Stimulated activated CD4-positive, alpha-beta T cell treated with anti-CD3 and anti-CD28 coated beads, Interleukin-15, amount 100 ng/mL, for 24 hours (primary cell): ENCODE data around the gene GNAL.
"Not testable (repeated sequence)": the region's sequence is repeated elsewhere in the genome, so short reads cannot be mapped to it uniquely, and the experiment has no call there.

Experiments
- DNase-seq: peaks from one replicate; pipeline ENCODE4 v3.0.0-alpha.2; 2020

Gene GNAL

DNA sequence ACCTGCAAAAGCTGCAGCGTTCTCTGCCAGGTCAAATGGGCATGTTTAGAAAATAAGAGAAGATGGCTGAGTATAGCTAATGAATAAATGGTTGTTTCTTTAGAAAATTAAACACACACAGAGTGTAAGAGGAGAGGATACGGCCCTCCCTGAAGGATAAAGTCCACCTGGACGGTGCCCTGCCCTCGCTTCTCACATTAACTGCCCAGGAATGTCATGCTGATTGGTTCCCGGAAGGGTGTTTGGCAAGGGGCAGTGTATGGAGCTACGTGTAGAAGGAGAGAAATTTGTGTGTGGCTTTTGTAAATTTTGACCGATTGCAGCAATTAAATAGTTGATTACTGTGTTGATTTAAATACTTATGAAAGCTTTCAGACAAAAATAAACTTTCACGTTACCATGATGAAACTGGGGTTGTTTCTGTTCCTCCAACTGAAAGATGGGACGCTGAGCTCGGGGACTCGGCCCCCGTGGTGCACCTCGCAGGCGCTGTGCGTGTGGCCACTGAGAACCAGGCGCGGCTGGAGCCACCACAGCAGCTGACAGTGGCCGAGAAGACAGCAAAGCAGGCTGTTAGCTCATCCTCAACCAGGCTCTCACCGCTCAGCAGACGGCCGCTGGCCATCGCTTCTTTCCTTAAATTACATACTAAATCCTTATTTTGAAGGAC, 196.3 kb downstream of the GNAL start:
- no peak for DNase-seq

DNA sequence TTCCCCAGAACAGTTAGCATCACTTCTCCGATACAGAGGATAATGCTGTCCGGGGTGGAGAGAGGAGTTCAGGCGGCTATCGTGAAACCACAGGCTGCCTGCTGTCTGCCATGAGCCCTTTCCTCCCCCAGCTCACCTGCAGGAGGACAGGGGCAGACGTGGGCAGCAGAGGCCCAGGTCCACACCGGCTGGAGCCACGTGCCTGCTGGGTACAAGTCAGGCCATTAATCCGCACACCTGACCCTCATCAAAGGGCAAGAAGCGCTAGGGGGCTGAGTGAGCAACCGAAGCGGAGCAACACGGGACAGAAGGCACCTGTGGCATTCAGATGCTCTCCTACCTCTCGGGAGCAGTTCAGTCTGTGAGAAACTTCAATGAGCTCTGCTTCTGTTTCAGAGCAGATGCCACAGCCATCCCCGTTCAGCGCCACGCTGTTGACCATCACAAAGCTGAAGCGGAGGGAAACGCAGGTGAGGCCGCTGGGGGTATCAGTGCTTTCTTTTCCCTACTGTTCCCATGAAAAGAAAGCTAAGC, 197.6 kb downstream of the GNAL start:
- no peak for DNase-seq

GRCh38 chr18:11887328-11888128, 198.5 kb downstream of the GNAL start:
- DNase-seq = no peak

DNA sequence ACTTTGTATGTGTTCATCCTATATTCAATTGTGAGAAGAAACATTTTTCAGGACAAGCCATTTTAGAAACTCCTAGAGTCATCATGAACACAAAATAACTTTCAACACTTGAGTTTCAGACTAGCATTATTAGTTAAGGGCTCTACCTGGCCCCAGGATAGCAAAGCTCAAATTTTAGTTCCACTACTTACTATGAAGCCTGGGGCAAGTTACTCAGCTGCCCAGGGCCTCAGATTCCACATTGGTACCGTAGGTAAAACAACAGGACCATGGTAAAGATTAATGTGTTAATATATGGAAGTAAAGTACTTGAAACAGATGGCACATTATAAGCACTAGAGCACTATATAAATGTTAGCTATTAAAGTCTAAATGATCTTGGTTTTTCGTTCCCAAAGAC, 199.7 kb downstream of the GNAL start:
- DNase-seq = no peak

- no peak for DNase-seq
Measured at GRCh38 chr18:11889284-11889683, 200.2 kb downstream of the GNAL start.

- DNase-seq = no peak
Measured at GRCh38 chr18:11891737-11892136, 202.7 kb downstream of the GNAL start.

DNA sequence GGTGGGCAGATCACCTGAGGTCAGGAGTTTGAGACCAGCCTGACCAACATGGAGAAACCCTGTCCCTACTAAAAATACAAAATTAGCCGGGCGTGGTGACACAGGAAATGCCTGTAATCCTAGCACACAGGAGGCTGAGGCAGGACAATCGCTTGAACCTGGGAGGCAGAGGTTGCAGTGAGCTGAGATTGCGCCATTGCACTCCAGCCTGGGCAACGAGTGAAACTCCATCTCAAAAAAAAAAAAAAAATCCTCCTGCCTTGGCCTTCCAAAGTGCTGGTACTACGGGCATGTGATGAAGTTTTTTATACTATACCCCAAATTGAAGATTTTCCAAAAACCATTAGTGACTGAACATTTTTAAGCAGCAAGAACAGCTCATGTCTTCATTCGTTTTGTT, 203.4 kb downstream of the GNAL start:
- not testable (repeated sequence) for DNase-seq

- DNase-seq = no peak
Measured at GRCh38 chr18:11897781-11898180, 208.7 kb downstream of the GNAL start.

DNA sequence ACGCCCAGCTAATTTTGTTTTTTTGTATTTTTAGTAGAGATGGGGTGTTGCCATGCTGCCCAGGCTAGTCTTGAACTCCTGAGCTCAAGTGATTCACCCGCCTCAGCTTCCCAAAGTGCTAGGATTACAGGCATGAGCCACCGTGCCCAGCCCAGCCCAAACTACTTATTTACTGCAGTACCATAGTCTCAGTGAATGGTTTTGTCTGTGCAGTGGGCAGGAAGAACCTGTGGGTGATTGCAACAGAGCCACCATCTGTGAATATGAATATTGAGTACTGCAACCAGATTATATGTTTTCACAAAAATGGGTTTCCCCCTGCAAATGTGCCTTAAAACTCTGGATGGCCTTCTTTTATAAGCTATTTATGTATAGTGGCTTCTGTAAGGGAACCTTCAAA, 210.0 kb downstream of the GNAL start:
- DNase-seq = no peak

- no peak for DNase-seq
Measured at GRCh38 chr18:11901826-11902438, 212.9 kb downstream of the GNAL start.

DNA sequence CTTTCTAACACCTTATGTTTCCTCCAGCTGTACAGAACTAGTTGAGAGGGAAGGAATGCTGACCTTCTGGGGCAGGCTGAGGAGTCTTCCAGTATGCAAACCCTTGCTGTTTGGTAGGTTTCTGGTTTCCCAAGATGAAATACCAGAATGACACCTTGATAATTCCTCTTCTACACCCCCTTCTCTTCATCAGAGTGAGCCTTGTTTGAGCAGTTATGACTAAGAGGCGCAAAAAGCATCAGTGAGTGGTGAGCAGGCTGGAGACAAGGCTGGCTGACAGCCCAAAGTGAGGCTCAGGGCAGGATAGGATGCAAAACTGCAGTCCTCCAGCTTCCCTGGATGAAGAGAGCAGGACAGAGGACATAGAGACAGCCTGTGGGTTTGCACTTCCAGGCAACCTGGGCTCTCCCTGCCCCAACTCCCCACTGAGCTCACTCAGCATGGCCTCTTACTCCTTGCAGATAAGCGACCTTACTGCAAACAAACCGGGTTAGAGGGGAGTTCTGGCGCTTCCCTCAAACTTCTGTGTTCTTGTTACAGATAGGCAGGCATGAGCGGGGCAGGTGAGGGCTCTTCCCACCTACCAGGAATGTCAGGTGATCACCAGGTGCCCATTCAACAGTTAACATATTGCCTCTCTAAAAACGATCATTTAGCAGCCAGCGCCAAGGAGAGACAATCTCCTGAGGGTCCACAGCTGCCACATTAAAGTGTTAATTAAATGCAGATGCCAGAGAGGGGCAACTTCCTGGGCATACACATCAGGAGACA, 213.6 kb downstream of the GNAL start:
- DNase-seq = no peak

DNA sequence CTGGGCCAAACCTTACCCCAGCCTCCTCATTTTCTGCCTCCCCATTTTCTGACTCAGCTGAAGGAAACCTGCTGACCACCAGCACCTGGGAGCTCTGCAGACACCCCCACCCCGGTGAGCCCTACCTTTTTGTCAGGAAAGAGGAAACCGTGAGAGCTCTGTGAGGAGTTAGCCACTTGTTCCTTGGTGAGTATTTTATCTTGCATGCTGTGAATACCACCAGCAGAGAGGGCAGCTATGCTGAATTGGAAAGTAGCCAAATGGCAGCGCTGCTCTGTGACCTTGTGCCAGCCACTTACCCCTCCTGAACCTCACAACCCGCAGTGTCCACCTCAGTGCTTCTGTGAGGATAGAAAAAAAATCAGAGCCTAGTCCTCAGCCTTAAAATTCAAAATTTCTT, 216.5 kb downstream of the GNAL start:
- DNase-seq = no peak

DNA sequence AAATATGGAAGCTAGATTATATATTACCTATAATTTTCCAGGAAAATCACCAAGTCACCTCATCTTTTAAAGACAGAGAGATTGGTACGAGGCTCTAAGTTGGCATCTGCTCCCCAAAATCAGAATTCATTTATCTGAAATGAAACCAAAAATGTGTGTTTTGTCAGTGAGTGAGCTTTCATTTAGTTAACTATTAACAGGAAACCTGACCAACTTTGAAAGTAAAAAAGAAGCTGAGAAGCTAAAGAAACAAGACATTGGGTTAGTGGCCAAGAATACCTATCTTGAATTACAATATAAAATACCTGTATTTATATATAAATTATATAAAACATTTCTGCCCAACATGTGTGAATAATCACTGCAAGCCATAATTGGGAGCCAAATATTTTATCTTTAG, 217.1 kb downstream of the GNAL start:
- DNase-seq = no peak

- peak; percentile 9 for DNase-seq
Measured at GRCh38 chr18:11906926-11907874, 218.1 kb downstream of the GNAL start.

DNA sequence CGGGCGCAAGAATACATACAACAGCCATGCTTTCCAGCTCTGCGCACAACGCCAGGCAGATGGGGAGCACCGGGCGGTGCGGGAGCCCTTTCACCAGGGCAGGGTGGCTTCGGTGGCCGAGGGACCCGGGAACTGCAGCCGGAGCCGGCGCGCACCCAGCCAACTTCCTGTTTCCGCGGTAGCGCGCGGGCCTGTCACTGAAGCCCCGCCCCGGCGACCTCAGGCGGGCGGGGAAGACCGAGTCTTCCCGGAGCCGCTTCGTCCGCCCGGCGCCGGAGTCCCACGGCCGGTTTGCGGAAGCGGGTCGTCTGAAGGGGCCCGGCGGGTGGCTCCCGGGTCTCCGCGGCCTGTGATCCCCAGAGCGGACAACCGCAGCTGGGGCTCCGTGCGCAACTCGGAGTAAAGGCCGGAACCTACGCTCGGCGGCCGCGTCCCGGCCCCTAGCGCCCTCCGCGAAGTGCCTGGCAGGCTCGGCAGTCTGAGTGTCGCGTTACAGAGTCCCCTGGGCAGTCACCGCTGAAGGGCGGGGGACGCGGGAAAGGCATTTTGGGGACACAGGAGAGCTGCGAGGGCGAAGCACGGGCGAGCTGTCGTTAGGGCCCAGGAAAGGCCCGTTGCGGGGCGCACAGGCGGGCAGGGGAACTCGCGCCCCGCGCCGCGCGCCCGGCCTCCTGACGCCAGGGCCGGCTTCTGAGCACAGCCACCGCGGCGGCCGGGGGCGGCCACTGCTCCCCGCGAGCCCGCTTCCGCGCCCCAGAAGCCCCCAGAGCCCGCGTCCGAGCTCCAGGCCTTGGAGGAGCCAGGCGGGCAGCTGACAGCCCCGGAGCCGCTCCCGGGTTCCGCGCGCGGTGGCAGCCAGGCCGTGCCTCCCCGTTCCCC, 219.4 kb downstream of the GNAL start, which contains the start of gene MPPE1:
Gene MPPE1, minus strand, starts transcription at position 136 of the 879 bp plus-strand sequence. CDS start 11,053 bp downstream, outside the sequence.
- peak; percentile 91 for DNase-seq

DNA sequence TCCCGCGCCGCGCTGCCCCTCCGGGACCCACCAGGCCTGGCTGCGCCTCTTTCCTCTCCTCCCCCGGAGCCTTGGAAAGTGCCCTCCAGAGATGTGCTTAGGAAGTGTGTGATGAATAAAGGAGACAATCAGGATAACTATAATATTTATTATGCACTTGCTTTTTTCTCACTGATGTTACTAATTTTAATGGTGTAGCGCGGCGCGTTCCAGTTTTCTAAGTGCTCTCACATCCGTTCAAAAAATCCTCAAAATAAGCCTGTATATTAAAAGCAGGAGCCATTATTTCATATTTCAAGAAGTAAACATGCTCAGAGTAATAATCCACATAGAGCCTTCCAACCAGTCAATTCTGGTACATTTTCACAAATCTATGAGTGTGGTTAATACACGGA, 220.0 kb downstream of the GNAL start:
- DNase-seq = no peak

- no peak for DNase-seq
Measured at GRCh38 chr18:11909591-11910026, 220.5 kb downstream of the GNAL start.

- DNase-seq = not testable (repeated sequence)
Measured at GRCh38 chr18:11916880-11917279, 227.8 kb downstream of the GNAL start.

- not testable (repeated sequence) for DNase-seq
Measured at GRCh38 chr18:11919522-11919921, 230.5 kb downstream of the GNAL start.

DNA sequence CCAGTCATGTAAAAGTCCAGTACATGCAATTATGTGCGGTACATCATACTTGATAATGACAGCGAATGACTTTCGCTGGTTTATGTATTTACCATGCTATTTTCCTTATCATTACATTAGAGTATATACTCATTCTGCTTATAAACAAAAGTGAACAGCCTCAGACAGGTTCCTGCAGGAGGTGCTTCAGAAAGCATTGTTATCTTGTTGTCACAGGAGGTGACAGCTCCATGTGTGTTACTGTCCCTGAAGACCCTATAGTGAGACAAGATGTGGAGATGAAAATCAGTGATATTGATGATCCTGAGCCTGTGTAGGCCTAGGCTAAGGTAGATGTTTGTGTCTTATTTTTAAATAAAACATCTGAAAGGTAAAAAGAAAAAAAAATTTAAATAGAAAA, 234.4 kb downstream of the GNAL start:
- DNase-seq = no peak
